ENCODE data around the gene OR6B2. TPM values are rescaled to one million over a fixed set of nuclear protein-coding genes. Genes with fewer than 3 reads are reported as not detected.

OR6B2 gene
- total and polyA plus RNA-seq, 2 experiments from 2014 or later, result not detected

GRCh38 chr2:240021488-240022104, 8.6 kb downstream of the OR6B2 start:
- H3K4me2 ChIP-seq, result no peak overlapping the region
- TF ChIP-seq EZH2phosphoT487 (IDR thresholded peaks at IDR 0.05; ENCODE audit: low read depth, severe bottlenecking, unreplicated experiment) (no peak), CTCF (IDR thresholded peaks at IDR 0.05; ENCODE audit: poor library complexity) (peak; percentile 72)
- DNase-seq (ENCODE audit: low spot score), result peak; percentile 88
- H3K79me2 ChIP-seq, result peaks cover 42% of the 10 kb centered on the region
- H4K20me1 ChIP-seq (ENCODE audit: insufficient read depth, poor library complexity, severe bottlenecking), result peaks cover 24% of the 10 kb centered on the region
- H3K9me2 ChIP-seq (replicated peaks; ENCODE audit: insufficient read depth), result no peaks in the 10 kb centered on the region
- no peak overlapping the region for H2AFZ ChIP-seq
- H3K27ac ChIP-seq, result no peak overlapping the region
- no peak overlapping the region for H3K4me3 ChIP-seq
- no peaks in the 10 kb centered on the region for H3K36me3 ChIP-seq (replicated peaks; ENCODE audit: insufficient read depth, low read depth)
- WGBS (ENCODE audit: low lambda C conversion rate, missing lambda C conversion rate), result 59% methylated on average over 9 of the region's 9 CpGs
- H3K4me1 ChIP-seq (ENCODE audit: insufficient read depth), result peaks cover 13% of the 10 kb centered on the region
- no peaks in the 10 kb centered on the region for H3K9me3 ChIP-seq (ENCODE audit: low read depth)
- no peaks in the 10 kb centered on the region for H3K27me3 ChIP-seq

GRCh38 chr2:240018071-240018750, 12.0 kb downstream of the OR6B2 start:
- DNase-seq (ENCODE audit: low spot score), result no peak
- WGBS (ENCODE audit: low lambda C conversion rate, missing lambda C conversion rate), result 98% methylated on average over 11 of the region's 11 CpGs
- Histone ChIP-seq H3K9me3 (ENCODE audit: low read depth) (no peaks in the 10 kb centered on the region), H3K4me3 (no peak overlapping the region), H4K20me1 (ENCODE audit: insufficient read depth, poor library complexity, severe bottlenecking) (peaks cover 18% of the 10 kb centered on the region), H3K36me3 (replicated peaks; ENCODE audit: insufficient read depth, low read depth) (no peaks in the 10 kb centered on the region), H3K27ac (no peak overlapping the region), H3K4me2 (no peak overlapping the region), H3K4me1 (ENCODE audit: insufficient read depth) (peaks cover under 1% of the 10 kb centered on the region), H3K79me2 (peaks cover 24% of the 10 kb centered on the region), H3K9me2 (replicated peaks; ENCODE audit: insufficient read depth) (no peaks in the 10 kb centered on the region), H3K27me3 (no peaks in the 10 kb centered on the region), H2AFZ (no peak overlapping the region)
- no peak for TF ChIP-seq EZH2phosphoT487 (IDR thresholded peaks at IDR 0.05; ENCODE audit: low read depth, severe bottlenecking, unreplicated experiment)
- TF ChIP-seq EZH2 (IDR thresholded peaks at IDR 0.05; ENCODE audit: borderline replicate concordance), result no peak
- TF ChIP-seq CTCF (IDR thresholded peaks at IDR 0.05; ENCODE audit: poor library complexity), result no peak

- no peak overlapping the region for H2AFZ ChIP-seq
- no peak overlapping the region for H3K4me2 ChIP-seq
- H4K20me1 ChIP-seq (ENCODE audit: insufficient read depth, poor library complexity, severe bottlenecking), result no peaks in the 10 kb centered on the region
- WGBS (ENCODE audit: low lambda C conversion rate, missing lambda C conversion rate), result 93% methylated on average over 9 of the region's 9 CpGs
- no peak for TF ChIP-seq CTCF (IDR thresholded peaks at IDR 0.05; ENCODE audit: poor library complexity)
- TF ChIP-seq EZH2 (IDR thresholded peaks at IDR 0.05; ENCODE audit: borderline replicate concordance), result no peak
- TF ChIP-seq EZH2phosphoT487 (IDR thresholded peaks at IDR 0.05; ENCODE audit: low read depth, severe bottlenecking, unreplicated experiment), result no peak
- H3K4me1 ChIP-seq (ENCODE audit: insufficient read depth), result no peaks in the 10 kb centered on the region
- H3K4me3 ChIP-seq, result no peak overlapping the region
- H3K27me3 ChIP-seq, result no peaks in the 10 kb centered on the region
- H3K79me2 ChIP-seq, result no peaks in the 10 kb centered on the region
- no peaks in the 10 kb centered on the region for H3K9me2 ChIP-seq (replicated peaks; ENCODE audit: insufficient read depth)
- no peaks in the 10 kb centered on the region for H3K9me3 ChIP-seq (ENCODE audit: low read depth)
- H3K36me3 ChIP-seq (replicated peaks; ENCODE audit: insufficient read depth, low read depth), result no peaks in the 10 kb centered on the region
- no peak for DNase-seq (ENCODE audit: low spot score)
- H3K27ac ChIP-seq, result no peak overlapping the region
These were observed 15.9 kb downstream of the OR6B2 start for GRCh38 chr2:240014327-240014726.
